GM12872 (cell line): ENCODE results near the gene ERBB4.

Experiments used
- CTCF ChIP-seq: IDR thresholded peaks from 3 replicates; pipeline ENCODE4 v1.5.1; 2011; ENCODE audit warnings: low read depth, mild to moderate bottlenecking, low read length, moderate library complexity; ENCODE audit not compliant: insufficient read depth

The ERBB4 gene

GRCh38 chr2:212294816-212295215 lies 243.8 kb downstream of the ERBB4 start:
- no peak for TF ChIP-seq CTCF

GRCh38 chr2:212289301-212289700 lies 249.3 kb downstream of the ERBB4 start:
- TF ChIP-seq CTCF = no peak

GRCh38 chr2:212288308-212288707 lies 250.3 kb downstream of the ERBB4 start:
- no peak for TF ChIP-seq CTCF

GRCh38 chr2:212284166-212284565 lies 254.4 kb downstream of the ERBB4 start:
- TF ChIP-seq CTCF = no peak

- TF ChIP-seq CTCF = no peak
Observed at GRCh38 chr2:212282671-212283261, 255.8 kb downstream of the ERBB4 start.

- no peak for TF ChIP-seq CTCF
Observed at GRCh38 chr2:212276813-212277212, 261.8 kb downstream of the ERBB4 start.

GRCh38 chr2:212274215-212274614 lies 264.4 kb downstream of the ERBB4 start:
- no peak for TF ChIP-seq CTCF

DNA sequence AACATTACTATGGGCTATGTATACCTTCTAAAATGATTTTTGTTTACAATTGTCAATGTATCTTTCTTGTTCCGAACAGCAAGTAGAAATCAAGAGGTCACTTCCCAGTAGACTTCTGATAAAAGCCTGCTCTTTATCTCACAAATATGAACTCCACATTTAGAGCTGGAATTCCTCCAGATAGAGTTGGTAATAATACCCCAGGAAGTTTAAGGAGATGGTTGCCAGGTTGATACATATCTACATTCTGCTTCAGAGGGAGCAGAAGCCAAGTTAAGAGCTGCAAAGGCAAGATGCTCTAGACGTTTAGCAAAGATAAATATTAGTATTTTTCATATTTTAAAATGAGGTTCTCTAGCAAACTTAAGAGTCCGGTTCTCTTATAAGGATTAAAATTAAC lies 267.0 kb downstream of the ERBB4 start:
- TF ChIP-seq CTCF = no peak
